ENCODE data around the gene VLDLR.

DNA sequence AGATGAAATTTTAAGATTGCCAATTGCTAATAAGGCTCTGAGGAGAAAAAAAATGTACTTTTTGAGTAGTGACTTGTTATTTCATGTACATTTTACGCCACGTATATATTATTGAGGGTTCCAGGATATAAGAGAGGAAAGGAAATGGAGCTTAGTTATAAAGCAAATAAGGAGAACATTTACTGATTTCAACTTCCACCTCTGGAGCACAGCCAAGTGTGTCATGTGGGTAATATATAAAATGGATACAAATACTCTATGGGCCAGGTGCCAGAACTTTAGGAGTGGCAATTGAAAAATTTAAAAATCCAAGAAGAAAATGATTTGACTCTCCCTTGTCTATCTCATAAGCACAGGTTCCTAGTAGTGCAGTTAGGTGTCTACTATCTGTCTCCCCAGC lies 45.0 kb upstream of the VLDLR start:
- TF ChIP-seq, protein P1, sequence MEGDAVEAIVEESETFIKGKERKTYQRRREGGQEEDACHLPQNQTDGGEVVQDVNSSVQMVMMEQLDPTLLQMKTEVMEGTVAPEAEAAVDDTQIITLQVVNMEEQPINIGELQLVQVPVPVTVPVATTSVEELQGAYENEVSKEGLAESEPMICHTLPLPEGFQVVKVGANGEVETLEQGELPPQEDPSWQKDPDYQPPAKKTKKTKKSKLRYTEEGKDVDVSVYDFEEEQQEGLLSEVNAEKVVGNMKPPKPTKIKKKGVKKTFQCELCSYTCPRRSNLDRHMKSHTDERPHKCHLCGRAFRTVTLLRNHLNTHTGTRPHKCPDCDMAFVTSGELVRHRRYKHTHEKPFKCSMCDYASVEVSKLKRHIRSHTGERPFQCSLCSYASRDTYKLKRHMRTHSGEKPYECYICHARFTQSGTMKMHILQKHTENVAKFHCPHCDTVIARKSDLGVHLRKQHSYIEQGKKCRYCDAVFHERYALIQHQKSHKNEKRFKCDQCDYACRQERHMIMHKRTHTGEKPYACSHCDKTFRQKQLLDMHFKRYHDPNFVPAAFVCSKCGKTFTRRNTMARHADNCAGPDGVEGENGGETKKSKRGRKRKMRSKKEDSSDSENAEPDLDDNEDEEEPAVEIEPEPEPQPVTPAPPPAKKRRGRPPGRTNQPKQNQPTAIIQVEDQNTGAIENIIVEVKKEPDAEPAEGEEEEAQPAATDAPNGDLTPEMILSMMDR (IDR thresholded peaks at IDR 0.05), result no peak
- no peak for TF ChIP-seq POLR2A (IDR thresholded peaks at IDR 0.05)
